Central memory CD8-positive, alpha-beta T cell (primary cell): Measurements from ENCODE around the gene OGFR.

Experiments used
- ATAC-seq: fragments of 150-1000 bp; cut with Tn5 transposase; replicated peaks from 2 replicates; pipeline ENCODE4 v1.10.0; 2022; ENCODE audit warnings: mild to moderate bottlenecking, moderate FRiP score, moderate number of reproducible peaks; ENCODE audit not compliant: poor library complexity, severe bottlenecking; ENCODE audit errors: extremely low read depth
- DNase-seq, 2 donors: peaks; one replicate each; pipeline ENCODE4 v3.0.0; 2021; ENCODE audit warnings: low spot score in 2 of 2
- H3K27ac Mint-ChIP-seq: one replicate; pipeline ENCODE4 v1.8.0; 2022; ENCODE audit warnings: low read depth, mild to moderate bottlenecking, moderate library complexity, mixed read lengths
- H3K27me3 Mint-ChIP-seq: one replicate; pipeline ENCODE4 v1.8.0; 2022; ENCODE audit warnings: mixed read lengths
- H3K36me3 Mint-ChIP-seq: one replicate; pipeline ENCODE4 v1.8.0; 2022; ENCODE audit warnings: mild to moderate bottlenecking, moderate library complexity, mixed read lengths; ENCODE audit not compliant: insufficient read depth
- H3K4me1 Mint-ChIP-seq: one replicate; pipeline ENCODE4 v1.8.0; 2022; ENCODE audit warnings: mixed read lengths
- H3K4me3 Mint-ChIP-seq: one replicate; pipeline ENCODE4 v1.8.0; 2022; ENCODE audit warnings: mild to moderate bottlenecking, moderate library complexity, mixed read lengths
- H3K9me3 Mint-ChIP-seq: one replicate; pipeline ENCODE4 v1.8.0; 2022; ENCODE audit warnings: mixed read lengths

Gene OGFR

GRCh38 chr20:62779417-62779685 lies 25.3 kb upstream of the OGFR start:
- no peaks in the 10 kb centered on the region for H3K9me3 Mint-ChIP-seq
- peaks cover 6% of the 10 kb centered on the region for H3K36me3 Mint-ChIP-seq
- no peaks in the 10 kb centered on the region for H3K27me3 Mint-ChIP-seq
- H3K27ac Mint-ChIP-seq: no peak overlapping the region
- DNase-seq: no peak
- no peak overlapping the region for H3K4me3 Mint-ChIP-seq
- ATAC-seq: no peak
- peaks cover 23% of the 10 kb centered on the region for H3K4me1 Mint-ChIP-seq

GRCh38 chr20:62780204-62780603 lies 24.4 kb upstream of the OGFR start:
- Mint-ChIP-seq H3K9me3 (no peaks in the 10 kb centered on the region), H3K27ac (no peak overlapping the region), H3K27me3 (no peaks in the 10 kb centered on the region), H3K36me3 (peaks cover 6% of the 10 kb centered on the region), H3K4me1 (peaks cover 22% of the 10 kb centered on the region), H3K4me3 (no peak overlapping the region)
- no peak for DNase-seq
- ATAC-seq: no peak

- no peaks in the 10 kb centered on the region for H3K27me3 Mint-ChIP-seq
- no peak overlapping the region for H3K27ac Mint-ChIP-seq
- ATAC-seq (no peak), DNase-seq (no peak)
- no peaks in the 10 kb centered on the region for H3K9me3 Mint-ChIP-seq
- peaks cover 20% of the 10 kb centered on the region for H3K4me1 Mint-ChIP-seq
- H3K36me3 Mint-ChIP-seq: peaks cover 4% of the 10 kb centered on the region
- no peak overlapping the region for H3K4me3 Mint-ChIP-seq
Observed at GRCh38 chr20:62780696-62781095, 23.9 kb upstream of the OGFR start.

- no peaks in the 10 kb centered on the region for H3K9me3 Mint-ChIP-seq
- peaks cover 2% of the 10 kb centered on the region for H3K36me3 Mint-ChIP-seq
- H3K27me3 Mint-ChIP-seq: no peaks in the 10 kb centered on the region
- DNase-seq (no peak), ATAC-seq (no peak)
- H3K4me1 Mint-ChIP-seq: peaks cover 3% of the 10 kb centered on the region
- H3K27ac Mint-ChIP-seq: no peak overlapping the region
- H3K4me3 Mint-ChIP-seq: no peak overlapping the region
Observed at GRCh38 chr20:62782149-62782892, 22.3 kb upstream of the OGFR start.

GRCh38 chr20:62782893-62783278 lies 21.7 kb upstream of the OGFR start:
- Mint-ChIP-seq H3K27me3 (no peaks in the 10 kb centered on the region), H3K9me3 (no peaks in the 10 kb centered on the region), H3K27ac (no peak overlapping the region), H3K36me3 (no peaks in the 10 kb centered on the region), H3K4me1 (no peaks in the 10 kb centered on the region), H3K4me3 (no peak overlapping the region)
- ATAC-seq (no peak), DNase-seq (no peak)

- Mint-ChIP-seq H3K4me3 (no peak overlapping the region), H3K27me3 (no peaks in the 10 kb centered on the region), H3K36me3 (no peaks in the 10 kb centered on the region), H3K27ac (no peak overlapping the region), H3K4me1 (no peaks in the 10 kb centered on the region), H3K9me3 (no peaks in the 10 kb centered on the region)
- DNase-seq (no peak), ATAC-seq (no peak)
Observed at GRCh38 chr20:62784497-62784896, 20.1 kb upstream of the OGFR start.

- no peaks in the 10 kb centered on the region for H3K4me1 Mint-ChIP-seq
- H3K27ac Mint-ChIP-seq: no peak overlapping the region
- H3K27me3 Mint-ChIP-seq: no peaks in the 10 kb centered on the region
- no peaks in the 10 kb centered on the region for H3K36me3 Mint-ChIP-seq
- ATAC-seq (no peak), DNase-seq (no peak)
- no peaks in the 10 kb centered on the region for H3K9me3 Mint-ChIP-seq
- no peak overlapping the region for H3K4me3 Mint-ChIP-seq
Observed at GRCh38 chr20:62785393-62785792, 19.2 kb upstream of the OGFR start.

- DNase-seq (no peak), ATAC-seq (no peak)
- H3K4me1 Mint-ChIP-seq: peaks cover under 1% of the 10 kb centered on the region
- no peak overlapping the region for H3K27ac Mint-ChIP-seq
- no peaks in the 10 kb centered on the region for H3K9me3 Mint-ChIP-seq
- H3K4me3 Mint-ChIP-seq: no peak overlapping the region
- no peaks in the 10 kb centered on the region for H3K27me3 Mint-ChIP-seq
- H3K36me3 Mint-ChIP-seq: no peaks in the 10 kb centered on the region
Observed at GRCh38 chr20:62786157-62786556, 18.5 kb upstream of the OGFR start.

GRCh38 chr20:62787321-62787720 lies 17.3 kb upstream of the OGFR start:
- Mint-ChIP-seq H3K36me3 (peaks cover 2% of the 10 kb centered on the region), H3K4me3 (no peak overlapping the region), H3K4me1 (peaks cover 7% of the 10 kb centered on the region), H3K27ac (no peak overlapping the region), H3K9me3 (no peaks in the 10 kb centered on the region), H3K27me3 (no peaks in the 10 kb centered on the region)
- no peak for ATAC-seq
- no peak for DNase-seq

- no peak overlapping the region for H3K27ac Mint-ChIP-seq
- DNase-seq (no peak), ATAC-seq (no peak)
- no peak overlapping the region for H3K4me3 Mint-ChIP-seq
- H3K27me3 Mint-ChIP-seq: no peaks in the 10 kb centered on the region
- H3K36me3 Mint-ChIP-seq: peaks cover 5% of the 10 kb centered on the region
- peaks cover 10% of the 10 kb centered on the region for H3K4me1 Mint-ChIP-seq
- no peaks in the 10 kb centered on the region for H3K9me3 Mint-ChIP-seq
Observed at GRCh38 chr20:62787866-62788265, 16.8 kb upstream of the OGFR start.

GRCh38 chr20:62788607-62789006 lies 16.0 kb upstream of the OGFR start:
- Mint-ChIP-seq H3K36me3 (peaks cover 9% of the 10 kb centered on the region), H3K4me1 (peaks cover 18% of the 10 kb centered on the region), H3K9me3 (no peaks in the 10 kb centered on the region), H3K27ac (no peak overlapping the region), H3K4me3 (no peak overlapping the region), H3K27me3 (no peaks in the 10 kb centered on the region)
- no peak for ATAC-seq
- DNase-seq: no peak

- H3K4me3 Mint-ChIP-seq: no peak overlapping the region
- H3K4me1 Mint-ChIP-seq: peaks cover 19% of the 10 kb centered on the region
- H3K9me3 Mint-ChIP-seq: no peaks in the 10 kb centered on the region
- ATAC-seq (no peak), DNase-seq (no peak)
- peaks cover 23% of the 10 kb centered on the region for H3K36me3 Mint-ChIP-seq
- no peaks in the 10 kb centered on the region for H3K27me3 Mint-ChIP-seq
- H3K27ac Mint-ChIP-seq: no peak overlapping the region
Observed at GRCh38 chr20:62790075-62790474, 14.6 kb upstream of the OGFR start.

- peak overlapping the region; percentile 52 for H3K4me3 Mint-ChIP-seq
- H3K27me3 Mint-ChIP-seq: no peaks in the 10 kb centered on the region
- ATAC-seq (no peak), DNase-seq (peak; percentile 39 to 44)
- no peaks in the 10 kb centered on the region for H3K9me3 Mint-ChIP-seq
- peaks cover 28% of the 10 kb centered on the region for H3K36me3 Mint-ChIP-seq
- H3K27ac Mint-ChIP-seq: peak overlapping the region; percentile 84
- H3K4me1 Mint-ChIP-seq: peaks cover 25% of the 10 kb centered on the region
Observed at GRCh38 chr20:62791301-62792181, 13.1 kb upstream of the OGFR start.
